Measurements from ENCODE around the gene SLC30A3. TPM values are rescaled to one million over a fixed set of nuclear protein-coding genes. Genes with fewer than 3 reads are reported as not detected.

The SLC30A3 gene
- total and polyA plus RNA-seq, 2 of the 4 experiments (the other 2 are of a cell fraction), result 0.15 TPM; not detected in 1

DNA sequence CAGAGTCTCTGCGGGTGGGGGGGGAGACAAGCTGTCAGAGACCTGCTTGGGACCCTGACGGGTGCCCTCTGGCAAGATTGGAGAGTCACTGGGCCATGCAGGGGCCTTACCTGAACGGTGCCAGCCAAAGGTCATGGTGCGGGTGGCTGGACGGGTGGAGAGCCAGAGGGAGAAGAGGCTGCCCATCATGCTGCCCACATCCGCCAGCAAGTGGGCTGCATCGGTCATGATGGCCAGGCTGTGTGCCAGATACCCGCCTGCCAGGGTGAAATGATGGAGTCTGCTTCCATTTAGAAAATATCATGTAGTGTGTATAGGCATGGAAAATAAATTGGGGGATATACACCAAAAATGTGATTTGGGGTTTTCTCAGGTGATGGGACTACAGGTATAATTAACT, 4.8 kb downstream of the SLC30A3 start:
- no peak overlapping the region for H4K8ac ChIP-seq (ENCODE audit: low read depth in 2 of 2, low read length in 2 of 2)
- no peak overlapping the region for H2AK5ac ChIP-seq (ENCODE audit: low read depth, low read length)
- H2BK120ac ChIP-seq (ENCODE audit: low read depth, low read length), result no peak overlapping the region
- no peak overlapping the region for H4K91ac ChIP-seq (ENCODE audit: insufficient read depth, low read depth, low read length)
- H2BK5ac ChIP-seq (ENCODE audit: low read depth, low read length, poor library complexity, severe bottlenecking), result no peak overlapping the region
- H3K4me1 ChIP-seq (ENCODE audit: control insufficient read depth, insufficient read depth, low read length), result peaks cover 6% of the 10 kb centered on the region
- no TSS peak for BruUV-seq (replicated peaks)
- no peak overlapping the region for H2BK15ac ChIP-seq (ENCODE audit: low read depth, low read length)
- no peak overlapping the region for H3K4me2 ChIP-seq (ENCODE audit: low read depth, low read length)
- WGBS, 2 experiments (ENCODE audit: extremely low coverage in 2 of 2, insufficient read length in 1 of 2), result 60% methylated on average over 1 of the region's 8 CpGs; no CpG with 5 or more reads in 1 of the 2 experiments
- H3K79me1 ChIP-seq (ENCODE audit: low read depth in 1 of 2, low read length in 2 of 2), result no peaks in the 10 kb centered on the region
- dilution Hi-C loops (cut with HindIII; ENCODE audit: low sequenced_read_pairs, unreplicated experiment), result no loop called here
- DNase-seq (no peak), ATAC-seq (ENCODE audit: low read depth) (no peak)
- no peak overlapping the region for H3K14ac ChIP-seq (replicated peaks; ENCODE audit: low read depth, low read length)
- H4K5ac ChIP-seq (ENCODE audit: low read depth, low read length), result no peak overlapping the region
- H3K4me3 ChIP-seq (ENCODE audit: insufficient read depth, low read depth, low read length), result no peak overlapping the region
- no peaks in the 10 kb centered on the region for H3K36me3 ChIP-seq (ENCODE audit: control insufficient read depth, insufficient read depth, low read length)
- H3K9me3 ChIP-seq (ENCODE audit: control insufficient read depth, insufficient read depth, low read length), result no peaks in the 10 kb centered on the region
- no peak overlapping the region for H2BK20ac ChIP-seq (ENCODE audit: low read depth, low read length)
- H3K27ac ChIP-seq (ENCODE audit: insufficient read depth, low read length), result no peak overlapping the region
- peaks cover 9% of the 10 kb centered on the region; the same call in 1 of the 2 replicates for H3K9me1 ChIP-seq (ENCODE audit: insufficient read depth, low read length)
- intact Hi-C loops (cut with micrococcal nuclease), result no loop called here
- no peak overlapping the region for H3K18ac ChIP-seq (ENCODE audit: low read depth, low read length)
- ChIA-PET CTCF (no interaction called here), POLR2A (ENCODE audit: unreplicated experiment) (no interaction called here)
- H3K9ac ChIP-seq (ENCODE audit: low read depth, low read length), result no peak overlapping the region
- no peak for TF ChIP-seq NFE2L2 (IDR thresholded peaks at IDR 0.05; ENCODE audit: low read depth, low read length)
- no peak for TF ChIP-seq USF2 (IDR thresholded peaks at IDR 0.05; ENCODE audit: low read depth, low read length)
- no peak for TF ChIP-seq FOS (IDR thresholded peaks at IDR 0.05; ENCODE audit: low read depth, low read length)
- TF ChIP-seq MXI1 (IDR thresholded peaks at IDR 0.05; ENCODE audit: borderline replicate concordance, low read depth, low read length), result no peak
- TF ChIP-seq BHLHE40 (IDR thresholded peaks at IDR 0.05; ENCODE audit: low read depth, low read length), result no peak
- no peak for TF ChIP-seq ELK1 (IDR thresholded peaks at IDR 0.05; ENCODE audit: borderline replicate concordance, low read depth, low read length)
- no peak for TF ChIP-seq MAZ (IDR thresholded peaks at IDR 0.05; ENCODE audit: borderline replicate concordance, low read depth, low read length)
- TF ChIP-seq MAFK (IDR thresholded peaks at IDR 0.05; ENCODE audit: low read depth, low read length), result no peak
- no peak for TF ChIP-seq RAD21 (IDR thresholded peaks at IDR 0.05; ENCODE audit: low read length)
- TF ChIP-seq RFX5 (IDR thresholded peaks at IDR 0.05; ENCODE audit: low read depth, low read length), result no peak
- TF ChIP-seq POLR2A (IDR thresholded peaks at IDR 0.05; ENCODE audit: low read depth, low read length), result no peak
- TF ChIP-seq SMC3 (IDR thresholded peaks at IDR 0.05; ENCODE audit: low read depth, low read length), result no peak
- H3K4ac ChIP-seq (ENCODE audit: low read depth, low read length), result no peak overlapping the region
- no peaks in the 10 kb centered on the region for H4K20me1 ChIP-seq (ENCODE audit: insufficient read depth, low read length)
- H3K56ac ChIP-seq (ENCODE audit: extremely low read depth, insufficient read depth, low read length), result no peak overlapping the region
- peaks cover 57% of the 10 kb centered on the region for H3K27me3 ChIP-seq (ENCODE audit: control insufficient read depth, insufficient read depth, low read length)
- H3K23ac ChIP-seq (ENCODE audit: low read depth, low read length), result no peak overlapping the region
- no peak overlapping the region for H2AK9ac ChIP-seq (replicated peaks; ENCODE audit: low read depth, low read length, poor library complexity)
- H2AFZ ChIP-seq (replicated peaks; ENCODE audit: low read length, poor library complexity), result no peak overlapping the region
- in situ Hi-C loops (cut with MboI; ENCODE audit: low sequenced_read_pairs), result no loop called here

Data from IMR-90 (cell line).